GM23248 (cell line): ENCODE results near the gene DPP8.

ENCODE experiments used
- EZH2 ChIP-seq: fragments of 200-600 bp; sonication (generic); IDR thresholded peaks from 2 replicates; pipeline ENCODE4 v1.6.1; 2018; ENCODE audit warnings: antibody characterized with exemption, mild to moderate bottlenecking; ENCODE audit not compliant: insufficient read depth, poor library complexity, severe bottlenecking
- EZH2phosphoT487 ChIP-seq: fragments of 200-600 bp; sonication (generic); IDR thresholded peaks from 2 replicates; pipeline ENCODE4 v1.6.1; 2018; ENCODE audit warnings: antibody characterized with exemption, moderate library complexity, mild to moderate bottlenecking, low read depth; ENCODE audit not compliant: insufficient read depth

- TF ChIP-seq EZH2 = no peak
- no peak for TF ChIP-seq EZH2phosphoT487
These were observed 6.7 kb upstream of the DPP8 start for GRCh38 chr15:65524226-65524625.
